DMS153 (cell line): Measurements from ENCODE around the gene HERC2.

Source experiments
- DNase-seq: peaks from one replicate; lab custom pipeline; 2025; lab: John Stamatoyannopoulos, UW

The HERC2 gene

DNA sequence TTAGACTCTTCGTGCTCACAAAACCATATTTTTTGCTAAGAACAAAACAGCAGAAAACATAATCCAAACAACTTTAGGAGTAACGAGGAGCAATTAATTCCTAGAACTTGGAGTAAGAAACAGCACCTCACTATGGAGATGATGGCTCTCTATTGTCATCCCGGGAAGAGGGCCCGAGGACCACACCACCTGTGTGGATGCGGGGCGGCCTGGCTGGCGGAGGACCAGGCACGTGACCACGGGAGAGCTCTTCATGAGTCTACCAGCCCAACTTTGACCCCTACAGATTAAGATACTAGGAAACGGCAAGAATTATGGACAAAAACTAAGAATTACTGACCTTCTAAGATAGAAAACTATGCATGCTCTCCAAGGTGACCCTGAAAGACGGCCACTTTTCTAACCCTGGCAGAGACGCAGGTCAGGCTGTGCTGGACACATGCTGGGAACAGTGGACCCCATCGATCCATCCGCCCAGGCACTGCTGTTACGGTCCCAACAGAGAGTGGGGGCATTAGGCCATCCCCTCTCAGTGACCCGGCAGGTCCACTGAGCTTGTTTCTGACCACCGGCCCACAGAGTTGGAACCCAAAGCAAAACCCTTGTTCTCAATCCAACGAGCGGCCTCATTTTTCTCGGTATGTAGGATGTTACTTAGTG, 209.7 kb downstream of the HERC2 start:
- DNase-seq, result no peak

DNA sequence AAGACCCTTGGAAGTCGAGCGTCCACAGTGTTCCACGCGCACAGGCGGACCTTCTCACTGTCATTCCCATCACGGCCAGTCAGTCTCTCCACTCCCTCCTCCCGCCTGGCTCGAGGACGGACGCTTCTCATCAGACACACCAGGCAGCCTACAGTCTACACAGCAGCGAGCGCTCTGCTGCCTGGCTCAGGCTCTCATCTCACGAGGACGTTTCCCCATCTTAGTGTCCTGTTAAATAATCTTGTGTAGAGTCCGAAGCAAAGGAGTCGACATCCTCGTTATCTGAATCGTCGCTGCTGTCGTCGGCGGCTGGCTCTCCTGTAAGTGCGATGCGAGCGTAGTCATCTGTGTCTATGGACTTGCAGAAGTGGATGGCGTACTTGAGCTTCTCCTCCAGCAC, 210.4 kb downstream of the HERC2 start:
- no peak for DNase-seq

DNA sequence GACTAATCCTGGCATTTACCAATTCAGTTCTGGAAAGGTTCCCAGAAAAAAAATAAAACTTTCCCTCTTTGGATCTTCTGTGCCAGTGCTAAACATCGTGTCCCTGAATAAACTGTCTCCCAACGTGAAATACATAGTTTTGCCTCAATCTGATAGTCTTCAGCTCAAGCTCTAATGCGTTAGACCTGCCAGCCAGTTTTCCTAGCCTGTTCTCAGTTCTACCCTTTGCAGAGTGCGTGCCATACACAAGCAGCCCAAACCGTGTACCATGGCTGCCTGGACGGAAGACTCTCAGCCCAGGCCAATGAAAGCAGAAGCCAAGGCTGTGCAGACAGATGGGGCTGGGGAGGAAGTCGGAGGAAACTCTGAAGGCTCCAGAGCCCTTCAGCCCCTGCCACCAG, 211.5 kb downstream of the HERC2 start:
- DNase-seq, result no peak

DNA sequence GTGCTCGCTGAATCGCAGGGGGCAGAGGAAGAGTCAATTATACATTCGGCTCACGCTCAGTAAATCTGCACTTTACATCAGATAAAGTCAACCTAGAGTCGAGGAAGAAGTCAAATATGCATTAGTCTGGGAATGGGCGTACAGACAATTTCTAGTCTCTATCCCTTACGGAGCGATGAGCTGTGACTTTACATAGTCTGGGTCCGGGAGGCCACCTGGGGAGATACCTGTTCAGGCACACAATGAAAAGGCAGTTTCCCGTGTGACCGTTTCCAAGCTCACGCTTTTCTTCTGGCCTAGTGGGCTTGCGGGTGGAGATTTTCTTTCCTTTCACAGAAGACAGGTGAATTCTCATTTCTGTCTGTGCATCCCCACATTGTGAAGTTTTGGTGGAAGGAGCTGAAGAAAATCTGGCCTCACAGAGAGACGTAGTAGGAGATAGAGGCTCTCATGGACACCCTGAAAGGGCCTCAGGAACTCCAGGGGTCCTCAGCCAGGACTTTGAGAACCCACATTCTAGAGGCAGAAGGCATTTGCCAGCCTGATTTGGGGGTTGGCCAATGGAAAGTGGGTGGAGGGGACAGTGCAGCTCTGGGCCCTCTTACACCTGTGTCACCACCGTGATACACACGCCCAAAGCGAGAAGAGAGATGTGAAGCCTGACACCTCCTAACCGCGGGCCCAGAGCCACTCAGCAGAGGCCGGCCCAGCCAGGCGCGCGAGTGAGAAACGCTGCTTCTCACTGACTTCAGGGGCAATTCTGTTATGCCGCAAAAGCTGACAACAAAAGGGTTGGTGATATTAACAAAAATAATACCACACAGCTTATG, 212.1 kb downstream of the HERC2 start:
- DNase-seq, result no peak

DNA sequence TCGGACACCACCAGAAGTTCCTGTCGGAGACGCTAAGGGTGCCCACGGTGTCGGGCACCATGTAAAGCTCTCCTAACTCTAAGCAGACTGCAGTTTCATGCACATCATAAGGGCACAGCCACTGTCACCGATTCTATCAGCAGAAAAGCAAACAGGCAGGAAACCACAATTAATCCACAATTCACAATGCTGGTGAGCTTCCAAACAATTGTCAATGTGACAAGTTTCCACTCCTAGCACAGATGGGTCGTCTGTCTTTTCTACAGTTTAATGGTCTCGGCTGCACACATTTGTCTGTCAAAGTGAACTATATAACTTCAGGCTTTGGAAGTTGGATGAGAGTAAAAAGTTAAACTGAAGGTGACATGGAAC, 214.1 kb downstream of the HERC2 start:
- DNase-seq, result no peak

DNA sequence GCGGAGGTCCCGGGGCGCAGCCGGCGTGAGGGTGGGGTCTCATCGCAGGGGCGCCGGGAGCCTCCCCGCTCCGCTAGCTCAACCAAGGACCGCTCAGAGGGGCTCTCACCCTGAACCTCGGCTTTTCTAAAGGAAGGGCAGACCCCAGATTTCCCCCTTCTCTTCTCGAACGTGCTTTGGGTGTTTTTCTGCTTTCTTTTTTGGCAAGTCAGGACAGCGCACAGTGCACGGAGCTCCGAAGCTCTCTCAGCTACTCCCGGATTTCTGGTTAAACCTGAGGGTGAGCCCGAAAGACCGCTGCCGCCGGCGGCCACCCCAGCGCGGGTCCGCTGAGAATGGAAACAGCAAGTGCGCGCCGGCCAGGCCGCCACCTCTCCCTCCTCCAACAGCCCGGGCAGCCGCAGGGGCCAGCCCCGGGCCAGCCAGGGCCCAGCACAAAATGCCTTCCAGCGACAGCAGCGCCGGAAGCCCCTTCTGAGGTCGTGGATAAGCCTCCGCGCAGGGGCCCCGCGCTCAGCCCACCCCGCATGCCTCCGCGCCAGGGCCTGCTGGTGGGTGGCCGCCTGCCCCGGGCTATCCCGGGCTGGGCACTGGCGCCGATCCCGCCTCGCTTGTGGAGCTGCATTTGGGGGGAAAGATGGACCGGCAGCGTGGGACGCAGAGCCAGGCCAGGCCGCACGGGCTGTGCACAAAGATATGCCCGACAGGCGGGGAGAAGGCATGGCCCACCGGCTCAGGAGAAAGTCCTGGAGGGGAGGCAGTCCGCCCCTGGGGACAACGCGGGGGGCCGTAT, 214.7 kb downstream of the HERC2 start:
- no peak for DNase-seq

DNA sequence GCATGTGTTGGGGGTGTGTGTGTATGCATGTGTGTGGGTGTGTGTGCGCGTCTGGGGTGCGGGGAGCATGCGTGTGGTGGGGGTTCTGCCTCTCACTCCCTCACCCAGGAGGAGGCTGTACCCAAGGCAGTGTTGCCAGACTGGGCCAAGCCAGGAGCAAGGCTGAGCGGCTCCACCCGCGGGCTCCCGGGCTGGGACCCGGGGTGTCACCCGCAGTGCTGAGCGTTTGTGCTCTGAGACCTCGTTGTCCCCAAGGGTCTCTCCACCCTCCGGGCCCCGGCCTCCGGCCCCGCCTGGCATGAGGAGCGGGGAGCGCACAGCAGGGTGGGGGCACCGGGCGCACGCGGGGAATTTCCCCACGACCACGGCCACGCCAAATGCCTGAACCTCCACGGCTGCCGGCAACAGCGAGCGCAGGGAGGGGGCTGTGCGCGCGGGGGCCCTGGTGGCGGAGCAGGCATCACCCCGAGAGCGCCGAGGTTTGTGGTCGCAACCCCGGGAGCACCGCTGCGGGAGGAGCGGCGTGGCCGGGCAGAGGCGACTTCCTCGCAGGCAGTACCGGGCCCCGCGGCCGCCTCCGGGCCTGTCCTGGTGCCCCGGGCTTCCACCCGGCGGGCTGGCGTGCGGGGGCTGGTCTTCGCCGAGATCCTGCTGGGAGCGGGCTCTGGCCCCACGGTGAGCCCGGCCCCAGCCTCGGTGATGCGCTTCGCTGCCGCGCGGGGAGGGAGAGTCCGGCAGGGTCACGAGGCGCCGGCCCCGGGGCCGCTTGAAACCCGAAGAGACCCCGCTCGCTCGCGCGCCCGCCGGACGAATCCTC, 215.5 kb downstream of the HERC2 start:
- no peak for DNase-seq

DNA sequence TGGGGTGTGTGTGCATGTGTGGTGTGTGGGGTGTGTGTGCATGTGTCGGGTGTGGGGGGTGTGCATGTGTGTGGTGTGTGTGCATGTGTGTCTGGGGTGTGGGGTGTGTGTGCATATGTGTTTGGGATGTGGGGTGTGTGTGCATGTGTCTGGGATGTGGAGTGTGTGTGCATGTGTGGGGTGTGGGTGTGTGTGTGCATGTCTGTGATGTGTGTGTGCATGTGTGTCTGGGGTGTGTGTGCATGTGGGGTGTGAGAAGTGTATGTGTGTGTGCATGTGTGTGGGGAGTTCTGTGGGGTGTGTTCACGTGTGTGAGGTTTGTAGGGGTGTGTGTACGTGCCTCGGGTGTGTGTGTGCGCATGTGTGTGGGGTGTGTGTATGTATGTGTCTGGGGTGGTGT, 216.2 kb downstream of the HERC2 start:
- DNase-seq, result no peak

DNA sequence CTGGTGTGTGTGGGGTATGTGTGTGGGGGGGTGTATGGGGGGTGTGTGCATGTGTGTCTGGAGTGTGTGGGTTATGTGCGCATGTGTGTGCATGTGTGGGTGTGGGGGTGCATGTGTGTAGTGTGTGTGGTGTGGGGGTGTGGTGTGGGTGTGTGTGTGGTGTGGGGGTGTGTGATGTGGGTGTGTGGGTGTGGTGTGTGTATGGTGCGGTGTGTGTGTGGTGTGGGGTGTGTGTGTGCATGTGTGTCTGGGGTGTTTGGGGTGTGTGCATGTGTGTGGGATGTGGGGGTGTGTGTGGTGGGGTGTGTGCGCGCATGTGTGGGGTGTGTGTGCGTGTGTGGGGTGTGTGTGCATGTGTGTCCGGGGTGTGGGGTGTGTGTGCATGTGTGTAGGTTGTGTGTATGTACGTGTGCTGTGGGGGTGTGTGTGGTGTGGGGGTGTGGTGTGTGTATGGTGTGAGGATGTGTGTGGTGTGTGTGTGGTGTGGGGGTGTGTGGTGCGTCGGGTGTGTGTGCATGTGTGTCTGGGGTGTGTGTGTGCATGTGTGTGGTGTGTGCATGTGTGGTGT, 216.7 kb downstream of the HERC2 start:
- no peak for DNase-seq

DNA sequence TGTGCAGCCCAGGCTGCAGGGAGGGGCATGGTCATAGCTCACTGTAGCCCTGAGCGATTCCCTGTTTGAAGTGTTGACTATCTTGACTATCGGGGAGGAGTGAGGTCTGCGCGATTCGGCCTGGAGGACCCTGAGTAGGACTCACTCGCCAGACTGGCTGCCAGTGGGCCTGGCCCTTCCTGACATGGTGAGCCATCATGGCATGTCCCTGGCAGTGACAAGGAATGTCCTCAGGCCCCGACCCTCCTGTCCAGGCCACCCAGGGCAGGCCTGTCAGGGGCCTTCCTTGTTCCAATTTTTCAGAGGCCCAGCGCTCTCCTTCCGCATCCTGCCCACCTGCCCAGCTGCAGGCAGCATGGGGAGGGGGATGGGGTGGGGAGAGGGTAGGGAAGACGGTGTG, 217.7 kb downstream of the HERC2 start:
- no peak for DNase-seq

DNA sequence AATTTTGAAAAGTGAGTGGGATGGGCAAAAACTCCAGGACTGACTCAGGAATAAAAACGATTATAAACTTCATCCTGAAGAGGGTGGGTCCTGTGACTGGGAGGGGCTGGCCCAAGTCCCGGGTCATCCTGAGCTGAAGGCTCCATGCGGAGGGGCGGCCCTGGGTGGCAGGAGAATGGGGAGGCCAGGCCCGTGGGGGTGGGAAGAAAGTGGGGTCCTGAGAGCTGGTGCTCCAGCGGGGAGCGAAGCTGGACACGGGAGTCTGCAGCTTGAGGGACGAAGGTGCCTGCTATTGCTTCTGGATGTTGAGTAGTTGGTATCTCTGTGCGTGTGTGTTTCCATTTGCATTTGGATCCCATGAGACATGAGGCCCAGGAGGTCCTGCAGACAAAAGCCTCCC, 218.1 kb downstream of the HERC2 start:
- DNase-seq, result no peak

DNA sequence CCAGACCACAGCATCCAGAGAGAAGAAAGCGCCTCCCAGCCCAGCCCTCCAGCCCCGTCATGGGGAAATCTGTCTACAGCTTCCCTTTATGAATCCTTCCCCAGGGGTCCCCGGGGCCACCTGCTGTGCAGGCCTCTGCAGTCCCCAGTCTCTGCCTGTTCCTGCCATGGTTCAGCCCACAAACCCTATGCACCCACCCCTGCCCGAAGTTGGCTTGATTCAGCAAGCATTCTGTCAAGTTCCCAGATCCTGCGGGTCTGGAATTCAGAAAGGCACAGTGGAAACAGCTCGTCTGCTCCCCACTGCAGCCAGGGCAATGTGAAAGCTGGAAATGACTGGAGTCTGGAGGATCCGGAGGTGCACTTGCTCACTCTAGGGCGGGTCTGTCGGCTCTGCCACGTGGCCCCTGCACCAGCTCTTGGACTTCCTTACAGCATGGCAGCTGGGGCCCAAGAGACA, 220.0 kb downstream of the HERC2 start:
- DNase-seq, result no peak

DNA sequence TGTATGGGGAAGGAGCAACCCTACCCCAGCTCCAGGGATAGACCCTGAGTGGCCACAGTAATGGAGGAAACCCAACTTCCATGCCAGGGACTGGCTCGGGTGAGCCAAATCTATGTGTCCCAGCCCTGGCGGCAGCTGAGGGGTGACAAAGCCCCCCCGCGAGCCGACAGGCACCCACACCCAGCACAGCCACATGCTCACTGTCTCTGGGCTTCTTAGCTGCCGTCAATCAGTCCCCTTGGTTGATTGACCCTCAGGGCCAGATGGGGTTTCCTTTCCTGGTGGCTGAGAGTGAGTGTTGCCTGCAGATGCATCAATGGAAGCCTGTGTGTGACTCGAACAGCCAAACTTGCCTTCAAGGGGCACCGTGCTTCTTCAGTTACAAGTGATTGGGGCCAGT, 220.8 kb downstream of the HERC2 start:
- DNase-seq, result no peak

DNA sequence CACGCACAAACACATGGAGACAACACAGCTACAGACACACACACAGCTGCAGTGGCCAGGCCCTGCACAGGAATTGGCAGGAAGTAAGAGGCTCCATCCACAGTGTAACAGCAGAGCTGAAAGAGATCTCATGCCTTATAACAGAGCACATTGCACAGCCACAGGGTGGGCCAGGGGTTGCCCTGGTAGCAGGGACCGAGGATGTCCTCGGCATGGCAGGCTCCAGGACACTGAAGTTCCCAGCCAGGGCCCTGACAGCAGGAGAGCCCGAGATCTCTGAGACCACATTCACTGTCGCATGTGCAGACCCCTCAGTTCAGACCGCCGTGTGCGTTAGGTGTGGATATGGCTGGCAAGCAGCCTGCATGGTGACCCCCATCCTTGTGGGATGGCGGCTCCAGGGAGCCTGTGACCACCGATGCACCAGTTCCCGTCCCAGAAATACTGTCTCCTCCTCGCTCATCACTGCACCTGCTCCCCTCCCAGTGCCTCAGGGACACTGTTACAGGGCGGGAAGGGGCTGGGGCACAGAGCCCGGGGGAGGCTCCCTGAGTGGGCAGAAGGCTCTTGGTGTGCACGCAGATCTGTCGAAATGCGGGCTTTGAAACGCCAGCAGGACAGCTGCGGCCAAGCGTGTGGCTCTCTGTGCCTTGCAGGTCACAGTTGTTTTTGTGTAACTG, 221.3 kb downstream of the HERC2 start:
- no peak for DNase-seq

DNA sequence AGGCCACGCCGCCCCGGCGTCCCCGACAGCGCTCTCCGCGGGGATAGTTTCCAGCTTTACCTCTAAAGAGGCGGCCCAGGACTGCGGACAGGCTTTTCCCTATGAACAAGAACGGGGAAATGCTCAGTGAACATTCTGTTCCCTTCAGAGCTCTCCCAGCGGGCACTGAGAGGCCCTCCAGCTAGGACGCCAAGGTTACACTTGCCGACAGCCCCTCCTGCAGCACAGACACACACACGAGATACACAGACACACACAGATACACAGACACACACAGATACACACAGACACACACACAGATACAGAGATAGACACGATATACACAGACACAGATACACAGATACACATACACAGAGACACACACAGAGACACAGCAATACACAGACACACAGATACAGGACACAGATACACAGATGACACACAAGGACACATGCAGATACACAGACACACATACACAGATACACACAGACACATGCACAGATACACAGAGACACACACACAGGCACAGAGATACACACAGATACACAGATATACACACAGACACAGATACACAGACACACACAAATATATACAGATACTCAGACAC, 222.3 kb downstream of the HERC2 start:
- no peak for DNase-seq

DNA sequence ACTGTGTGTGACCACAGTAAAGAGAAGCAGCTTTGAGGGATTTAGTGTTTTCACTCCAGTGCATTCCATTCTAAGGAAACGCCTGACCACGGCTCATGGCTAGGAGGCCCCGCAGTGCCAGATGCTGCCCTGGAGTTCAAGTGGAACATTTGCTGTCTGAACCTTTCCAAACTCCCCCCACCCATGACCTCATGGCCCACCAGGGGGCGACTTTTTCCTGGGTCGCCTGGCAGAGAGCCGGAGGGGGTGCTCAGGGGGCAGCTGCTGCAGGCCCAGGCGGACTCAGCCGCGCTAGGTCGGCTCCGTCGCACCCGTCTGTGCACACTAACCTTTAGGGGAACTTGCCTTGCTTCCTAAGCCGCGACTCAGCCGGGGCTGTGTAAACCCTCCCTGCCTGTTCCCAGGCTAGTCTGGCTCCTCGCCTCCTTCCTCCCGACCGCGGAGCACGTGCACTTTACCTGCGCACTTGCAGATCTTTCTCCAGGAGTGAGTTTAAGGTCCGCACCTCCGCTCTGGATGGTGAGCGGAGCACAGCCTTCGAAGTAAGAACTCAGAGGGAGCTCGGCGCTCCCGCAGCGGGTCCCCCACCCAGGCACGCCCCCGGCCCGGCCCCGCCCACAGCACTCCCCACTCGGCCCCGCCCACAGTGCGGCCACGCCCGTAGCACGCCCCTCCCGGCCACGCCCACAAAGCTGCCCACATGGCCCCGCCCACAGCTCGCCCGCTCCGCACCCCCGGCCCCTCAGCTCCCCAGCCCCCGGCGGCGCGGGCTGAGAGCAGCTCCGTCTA, 223.0 kb downstream of the HERC2 start, which contains the start of gene OCA2:
TSS of gene OCA2 (minus strand) at position 550 of the 789 bp plus-strand sequence. CDS start 17,441 bp downstream, outside the sequence.
- DNase-seq, result no peak

DNA sequence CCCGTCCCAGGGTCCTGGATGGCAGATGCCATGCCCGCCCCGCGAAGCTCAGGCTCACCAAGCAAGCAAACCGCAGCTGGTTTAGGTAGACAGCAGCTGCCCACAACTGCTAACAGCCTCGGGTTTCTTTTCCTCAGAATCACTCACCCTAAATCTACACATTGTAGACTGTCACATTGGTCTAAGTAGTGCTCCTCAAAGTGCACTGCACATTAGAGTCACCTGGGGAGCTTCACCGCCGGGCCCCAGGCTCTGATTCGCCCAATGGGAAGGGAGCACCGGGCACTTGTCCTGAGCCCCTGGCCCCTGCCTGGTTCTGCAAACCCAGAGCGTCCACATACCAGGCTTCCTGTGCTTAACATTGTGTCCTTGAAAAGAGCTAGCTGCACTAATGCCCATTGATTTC, 223.6 kb downstream of the HERC2 start:
- DNase-seq, result no peak

DNA sequence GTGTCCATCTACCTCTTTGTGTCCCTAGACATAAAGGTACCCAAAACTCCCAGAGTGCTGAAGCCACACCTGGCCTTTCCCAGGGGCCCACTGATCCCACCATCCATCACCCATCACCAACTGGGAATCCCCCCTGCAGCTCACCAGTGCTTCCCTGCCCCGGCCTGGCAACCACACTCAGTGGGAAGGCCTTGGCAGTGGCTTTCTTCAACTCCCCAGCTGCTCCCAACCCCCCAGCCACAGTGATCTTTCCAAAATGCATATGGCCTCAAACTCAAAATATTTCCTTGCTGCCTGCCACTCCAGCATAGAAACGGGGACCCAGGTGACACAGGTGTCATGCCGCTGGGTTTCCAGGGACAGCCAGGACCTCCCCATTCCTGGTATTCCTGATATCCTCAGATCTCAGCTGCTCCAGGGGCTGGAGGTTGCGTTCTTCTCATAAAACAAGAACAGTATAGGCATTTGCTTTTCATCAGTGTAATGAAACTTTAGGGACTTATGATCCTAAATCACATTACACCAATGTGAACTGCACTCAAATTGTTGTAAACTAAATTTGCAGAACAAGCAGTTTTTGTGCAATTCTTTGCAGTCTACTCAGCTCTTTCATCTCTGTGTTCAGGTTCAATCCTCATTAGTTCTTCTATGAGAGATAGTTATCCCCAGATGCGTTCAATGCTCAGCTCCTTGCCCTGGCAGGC, 224.2 kb downstream of the HERC2 start:
- no peak for DNase-seq
